Measurements from ENCODE around the gene ZBTB38. TPM values are rescaled to one million over a fixed set of nuclear protein-coding genes. Genes with fewer than 3 reads are reported as not detected.

ZBTB38 gene, protein sequence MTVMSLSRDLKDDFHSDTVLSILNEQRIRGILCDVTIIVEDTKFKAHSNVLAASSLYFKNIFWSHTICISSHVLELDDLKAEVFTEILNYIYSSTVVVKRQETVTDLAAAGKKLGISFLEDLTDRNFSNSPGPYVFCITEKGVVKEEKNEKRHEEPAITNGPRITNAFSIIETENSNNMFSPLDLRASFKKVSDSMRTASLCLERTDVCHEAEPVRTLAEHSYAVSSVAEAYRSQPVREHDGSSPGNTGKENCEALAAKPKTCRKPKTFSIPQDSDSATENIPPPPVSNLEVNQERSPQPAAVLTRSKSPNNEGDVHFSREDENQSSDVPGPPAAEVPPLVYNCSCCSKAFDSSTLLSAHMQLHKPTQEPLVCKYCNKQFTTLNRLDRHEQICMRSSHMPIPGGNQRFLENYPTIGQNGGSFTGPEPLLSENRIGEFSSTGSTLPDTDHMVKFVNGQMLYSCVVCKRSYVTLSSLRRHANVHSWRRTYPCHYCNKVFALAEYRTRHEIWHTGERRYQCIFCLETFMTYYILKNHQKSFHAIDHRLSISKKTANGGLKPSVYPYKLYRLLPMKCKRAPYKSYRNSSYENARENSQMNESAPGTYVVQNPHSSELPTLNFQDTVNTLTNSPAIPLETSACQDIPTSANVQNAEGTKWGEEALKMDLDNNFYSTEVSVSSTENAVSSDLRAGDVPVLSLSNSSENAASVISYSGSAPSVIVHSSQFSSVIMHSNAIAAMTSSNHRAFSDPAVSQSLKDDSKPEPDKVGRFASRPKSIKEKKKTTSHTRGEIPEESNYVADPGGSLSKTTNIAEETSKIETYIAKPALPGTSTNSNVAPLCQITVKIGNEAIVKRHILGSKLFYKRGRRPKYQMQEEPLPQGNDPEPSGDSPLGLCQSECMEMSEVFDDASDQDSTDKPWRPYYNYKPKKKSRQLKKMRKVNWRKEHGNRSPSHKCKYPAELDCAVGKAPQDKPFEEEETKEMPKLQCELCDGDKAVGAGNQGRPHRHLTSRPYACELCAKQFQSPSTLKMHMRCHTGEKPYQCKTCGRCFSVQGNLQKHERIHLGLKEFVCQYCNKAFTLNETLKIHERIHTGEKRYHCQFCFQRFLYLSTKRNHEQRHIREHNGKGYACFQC (N-terminal part only)
- 38.2 and 38.5 TPM in 2 replicates for polyA plus RNA-seq (2013)

DNA sequence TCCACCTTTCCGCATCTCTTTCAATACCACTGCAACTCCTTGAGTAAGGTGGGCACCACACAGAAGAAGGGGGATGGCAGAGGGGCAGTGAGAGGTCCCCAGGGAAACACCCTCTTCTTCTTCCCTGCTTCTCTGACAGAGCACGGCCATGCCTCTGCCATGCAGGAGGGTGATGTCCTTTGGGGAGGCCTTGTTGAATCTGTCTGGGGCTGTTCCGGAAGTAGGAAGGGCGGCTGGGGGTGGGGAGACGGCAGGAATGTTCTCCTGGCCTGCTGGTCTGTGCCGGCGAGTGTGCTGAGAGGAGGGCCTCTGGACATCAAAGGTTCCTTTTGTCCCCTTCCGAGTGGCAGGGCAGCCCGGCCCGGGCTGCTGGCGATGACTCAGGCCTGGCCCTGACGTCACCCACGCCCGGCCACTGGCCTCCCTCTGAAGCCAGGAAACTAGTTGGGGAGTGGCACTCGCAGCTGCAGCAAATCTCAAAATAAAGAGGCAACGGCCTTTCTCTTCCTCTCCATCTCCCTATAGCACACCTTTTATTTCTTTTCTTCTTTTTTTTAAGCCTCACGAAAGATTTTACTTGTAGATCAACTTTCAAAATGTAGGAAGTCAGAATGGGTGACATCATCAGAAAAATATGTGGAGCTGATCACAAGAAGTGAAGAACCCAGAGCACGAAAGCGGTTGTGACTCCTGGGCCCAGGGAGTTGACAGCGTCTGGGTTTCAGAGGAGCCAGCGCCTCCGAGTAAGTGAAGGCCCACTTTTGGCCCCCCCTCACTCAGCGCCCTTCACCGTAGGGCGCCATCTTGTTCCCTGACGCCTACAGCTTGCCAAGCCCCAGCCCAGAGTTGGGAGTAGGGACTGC lies at the start of gene ZBTB38:
Gene ZBTB38, plus strand, starts transcription at position 443 of the 863 bp plus-strand sequence. CDS start 73,885 bp downstream, outside the sequence.
- peak; percentile 96 to 97 for DNase-seq

DNA sequence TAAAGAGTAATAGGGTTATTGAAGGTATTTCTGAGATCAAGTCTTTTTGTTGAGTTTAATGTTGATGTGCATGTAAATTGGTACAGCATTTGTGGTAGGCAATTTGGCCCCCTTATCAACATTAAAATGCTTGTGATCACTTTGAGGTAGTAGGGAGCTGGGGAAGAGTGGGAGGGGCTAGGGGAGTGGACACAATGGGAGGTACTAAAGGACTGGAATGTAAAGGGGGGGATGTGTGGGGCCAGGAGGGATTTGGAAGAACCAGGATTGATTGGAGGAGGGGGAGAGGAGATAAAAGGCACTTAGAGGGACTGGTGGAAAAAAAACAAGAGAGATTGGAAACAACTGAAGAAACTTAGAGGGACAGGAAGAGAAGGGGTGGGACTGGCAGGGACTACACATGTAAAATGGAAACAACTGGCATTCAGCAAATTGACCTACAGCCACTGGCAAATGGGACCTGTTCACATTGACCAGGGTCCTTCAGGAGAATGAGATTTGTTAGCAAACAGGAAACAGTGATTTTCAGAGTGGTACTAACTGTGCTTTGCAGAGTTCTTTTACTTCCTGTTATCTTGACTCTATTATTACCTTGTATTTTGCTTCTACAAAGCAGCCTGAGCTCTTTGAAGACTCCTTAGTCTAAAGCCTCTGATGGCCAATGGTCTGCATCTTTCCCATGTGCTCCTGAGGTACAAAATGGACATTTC lies 47.8 kb upstream of the ZBTB38 start:
- Histone ChIP-seq H3K4me1 (ENCODE audit: control insufficient read depth in 1 of 2, insufficient read depth in 2 of 2, low read length in 2 of 2) (peaks cover 0 to 4% of the 10 kb centered on the region in 2 experiments), H3K14ac (ENCODE audit: low read length) (no peak overlapping the region), H3K27ac (ENCODE audit: low read depth, low read length) (no peak overlapping the region), H2BK5ac (ENCODE audit: low read depth, low read length, poor library complexity) (no peak overlapping the region), H2AFZ (ENCODE audit: insufficient read depth, low read length, poor library complexity) (no peak overlapping the region), H4K91ac (ENCODE audit: low read depth, low read length) (no peak overlapping the region), H3K4ac (ENCODE audit: low read depth, low read length) (no peak overlapping the region), H3K27me3 (ENCODE audit: insufficient read depth, low read length) (no peaks in the 10 kb centered on the region), H3K9ac (ENCODE audit: low read length) (peak overlapping the region; percentile 56), H3K23ac (ENCODE audit: low read length) (no peak overlapping the region), H4K8ac (ENCODE audit: low read depth, low read length) (no peak overlapping the region), H3K18ac (ENCODE audit: low read length) (no peak overlapping the region), H3K4me3 (ENCODE audit: low read depth, low read length) (no peak overlapping the region), H3K4me2 (ENCODE audit: low read length) (no peak overlapping the region), H4K12ac (ENCODE audit: low read depth, low read length) (no peak overlapping the region), H3K79me2 (ENCODE audit: control insufficient read depth, insufficient read depth, low read length, poor library complexity) (no peaks in the 10 kb centered on the region), H2BK12ac (ENCODE audit: low read length) (no peak overlapping the region), H2AK5ac (ENCODE audit: low read length) (no peak overlapping the region), H3K79me1 (ENCODE audit: low read length) (no peaks in the 10 kb centered on the region), H2BK120ac (ENCODE audit: insufficient read depth, low read length, poor library complexity) (no peak overlapping the region), H3K9me3 (ENCODE audit: insufficient read depth, low read depth, low read length) (peaks cover 4% of the 10 kb centered on the region), H3K36me3 (ENCODE audit: control insufficient read depth in 1 of 2, insufficient read depth in 2 of 2, low read length in 2 of 2) (no peaks in the 10 kb centered on the region)
- no peak for DNase-seq

More for the DNA sequence above, at the start of gene ZBTB38:
- H4K8ac ChIP-seq (ENCODE audit: low read depth, low read length) = peak within 1 kb of the TSS; percentile 97
- H3K27me3 ChIP-seq (ENCODE audit: insufficient read depth, low read length) = no peaks in the 10 kb centered on the region
- peaks cover 0 to 2% of the 10 kb centered on the region in 2 experiments for H3K36me3 ChIP-seq (ENCODE audit: control insufficient read depth in 1 of 2, insufficient read depth in 2 of 2, low read length in 2 of 2)
- no peaks in the 10 kb centered on the region for H3K9me3 ChIP-seq (ENCODE audit: insufficient read depth, low read depth, low read length)
- peak within 1 kb of the TSS; percentile 97 for H4K91ac ChIP-seq (ENCODE audit: low read depth, low read length)
- H3K9ac ChIP-seq (ENCODE audit: low read length) = peak within 1 kb of the TSS; percentile 72
- no CpG with 5 or more reads among the region's 26 CpGs for WGBS (ENCODE audit: extremely low coverage, insufficient coverage, insufficient read length)
- H2AK5ac ChIP-seq (ENCODE audit: low read length) = peak within 1 kb of the TSS; percentile 97
- H3K79me2 ChIP-seq (ENCODE audit: control insufficient read depth, insufficient read depth, low read length, poor library complexity) = peaks cover 7% of the 10 kb centered on the region
- H3K23ac ChIP-seq (ENCODE audit: low read length) = no peak within 1 kb of the TSS
- H2BK5ac ChIP-seq (ENCODE audit: low read depth, low read length, poor library complexity) = peak within 1 kb of the TSS; percentile 97
- peak within 1 kb of the TSS; percentile 87 for H3K18ac ChIP-seq (ENCODE audit: low read length)
- peaks cover 23% of the 10 kb centered on the region for H3K79me1 ChIP-seq (ENCODE audit: low read length)
- peak within 1 kb of the TSS; percentile 87 for H2AFZ ChIP-seq (ENCODE audit: insufficient read depth, low read length, poor library complexity)
- H2BK120ac ChIP-seq (ENCODE audit: insufficient read depth, low read length, poor library complexity) = peak within 1 kb of the TSS; percentile 91
- H3K27ac ChIP-seq (ENCODE audit: low read depth, low read length) = peak within 1 kb of the TSS; percentile 97
- no peak within 1 kb of the TSS for H3K4me3 ChIP-seq (ENCODE audit: low read depth, low read length)
- H3K4me1 ChIP-seq (ENCODE audit: control insufficient read depth in 1 of 2, insufficient read depth in 2 of 2, low read length in 2 of 2) = peaks cover 21 to 22% of the 10 kb centered on the region in 2 experiments
- peak within 1 kb of the TSS; percentile 86 for H4K12ac ChIP-seq (ENCODE audit: low read depth, low read length)
- H3K4ac ChIP-seq (ENCODE audit: low read depth, low read length) = peak within 1 kb of the TSS; percentile 83
- H3K14ac ChIP-seq (ENCODE audit: low read length) = peak within 1 kb of the TSS; percentile 99
- H2BK12ac ChIP-seq (ENCODE audit: low read length) = peak within 1 kb of the TSS; percentile 93
- H3K4me2 ChIP-seq (ENCODE audit: low read length) = peak within 1 kb of the TSS; percentile 49

DNA sequence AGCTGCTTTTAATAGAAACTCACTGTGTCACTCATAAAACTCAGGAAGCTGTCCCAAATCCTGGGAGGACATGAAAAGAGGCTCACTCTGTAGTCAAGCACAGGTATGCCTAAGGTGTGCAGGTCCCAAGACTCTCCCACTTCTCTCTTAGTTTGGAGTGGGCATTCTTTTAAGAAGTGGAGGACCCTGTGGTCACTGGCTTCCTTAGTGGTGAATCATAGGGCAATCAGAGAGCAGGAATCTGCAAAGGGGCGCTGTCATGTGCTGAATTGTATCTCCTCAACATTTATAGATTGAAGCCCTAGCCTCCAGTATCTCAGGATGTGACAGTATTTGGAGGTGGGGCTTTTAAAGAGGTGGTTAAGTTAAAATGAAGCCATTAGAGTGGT lies 47.2 kb upstream of the ZBTB38 start:
- Histone ChIP-seq H2BK5ac (ENCODE audit: low read depth, low read length, poor library complexity) (no peak overlapping the region), H3K9ac (ENCODE audit: low read length) (no peak overlapping the region), H3K36me3 (ENCODE audit: control insufficient read depth in 1 of 2, insufficient read depth in 2 of 2, low read length in 2 of 2) (no peaks in the 10 kb centered on the region), H3K4ac (ENCODE audit: low read depth, low read length) (no peak overlapping the region), H4K91ac (ENCODE audit: low read depth, low read length) (no peak overlapping the region), H3K27ac (ENCODE audit: low read depth, low read length) (no peak overlapping the region), H4K8ac (ENCODE audit: low read depth, low read length) (peak overlapping the region; percentile 7), H3K27me3 (ENCODE audit: insufficient read depth, low read length) (no peaks in the 10 kb centered on the region), H4K12ac (ENCODE audit: low read depth, low read length) (no peak overlapping the region), H3K4me1 (ENCODE audit: control insufficient read depth in 1 of 2, insufficient read depth in 2 of 2, low read length in 2 of 2) (peaks cover 0 to 4% of the 10 kb centered on the region in 2 experiments), H3K23ac (ENCODE audit: low read length) (no peak overlapping the region), H3K4me3 (ENCODE audit: low read depth, low read length) (no peak overlapping the region), H3K9me3 (ENCODE audit: insufficient read depth, low read depth, low read length) (peaks cover 4% of the 10 kb centered on the region), H2BK120ac (ENCODE audit: insufficient read depth, low read length, poor library complexity) (no peak overlapping the region), H2AFZ (ENCODE audit: insufficient read depth, low read length, poor library complexity) (no peak overlapping the region), H3K18ac (ENCODE audit: low read length) (no peak overlapping the region), H3K79me1 (ENCODE audit: low read length) (no peaks in the 10 kb centered on the region), H3K79me2 (ENCODE audit: control insufficient read depth, insufficient read depth, low read length, poor library complexity) (no peaks in the 10 kb centered on the region), H2BK12ac (ENCODE audit: low read length) (no peak overlapping the region), H2AK5ac (ENCODE audit: low read length) (no peak overlapping the region), H3K14ac (ENCODE audit: low read length) (no peak overlapping the region), H3K4me2 (ENCODE audit: low read length) (no peak overlapping the region)
- no CpG with 5 or more reads among the region's 1 CpG for WGBS (ENCODE audit: extremely low coverage, insufficient coverage, insufficient read length)
- no peak for DNase-seq
